GM18517 (cell line): ENCODE results near the gene RAB5IF.
"Not testable (repeated sequence)": the region's sequence is repeated elsewhere in the genome, so short reads cannot be mapped to it uniquely, and the experiment has no call there.

Experiments used
- ATAC-seq: cut with Tn5 transposase; IDR thresholded peaks from one replicate; pipeline ENCODE4 v1.9.1; 2021; ENCODE audit warnings: mild to moderate bottlenecking, moderate library complexity; ENCODE audit not compliant: unreplicated experiment

RAB5IF gene

DNA sequence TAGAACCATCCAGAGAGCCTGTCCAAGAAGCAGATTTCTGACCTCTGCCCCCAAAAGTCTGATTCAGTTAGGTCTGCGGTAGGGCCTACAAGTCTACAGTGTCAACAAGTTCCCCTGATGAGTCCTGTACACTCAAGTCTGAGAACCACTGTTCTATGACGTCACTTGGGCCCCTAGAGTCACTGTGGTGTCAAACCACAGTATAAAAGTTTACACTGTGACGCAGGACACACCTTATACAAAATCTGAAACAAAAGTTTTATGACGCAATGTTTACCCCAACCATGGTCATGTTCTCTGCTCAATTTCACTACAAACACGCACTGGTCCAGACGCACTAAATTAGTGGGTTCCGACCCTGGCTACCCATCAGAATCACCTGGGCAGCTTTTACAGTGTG is 22.5 kb downstream of the RAB5IF start:
- no peak for ATAC-seq

DNA sequence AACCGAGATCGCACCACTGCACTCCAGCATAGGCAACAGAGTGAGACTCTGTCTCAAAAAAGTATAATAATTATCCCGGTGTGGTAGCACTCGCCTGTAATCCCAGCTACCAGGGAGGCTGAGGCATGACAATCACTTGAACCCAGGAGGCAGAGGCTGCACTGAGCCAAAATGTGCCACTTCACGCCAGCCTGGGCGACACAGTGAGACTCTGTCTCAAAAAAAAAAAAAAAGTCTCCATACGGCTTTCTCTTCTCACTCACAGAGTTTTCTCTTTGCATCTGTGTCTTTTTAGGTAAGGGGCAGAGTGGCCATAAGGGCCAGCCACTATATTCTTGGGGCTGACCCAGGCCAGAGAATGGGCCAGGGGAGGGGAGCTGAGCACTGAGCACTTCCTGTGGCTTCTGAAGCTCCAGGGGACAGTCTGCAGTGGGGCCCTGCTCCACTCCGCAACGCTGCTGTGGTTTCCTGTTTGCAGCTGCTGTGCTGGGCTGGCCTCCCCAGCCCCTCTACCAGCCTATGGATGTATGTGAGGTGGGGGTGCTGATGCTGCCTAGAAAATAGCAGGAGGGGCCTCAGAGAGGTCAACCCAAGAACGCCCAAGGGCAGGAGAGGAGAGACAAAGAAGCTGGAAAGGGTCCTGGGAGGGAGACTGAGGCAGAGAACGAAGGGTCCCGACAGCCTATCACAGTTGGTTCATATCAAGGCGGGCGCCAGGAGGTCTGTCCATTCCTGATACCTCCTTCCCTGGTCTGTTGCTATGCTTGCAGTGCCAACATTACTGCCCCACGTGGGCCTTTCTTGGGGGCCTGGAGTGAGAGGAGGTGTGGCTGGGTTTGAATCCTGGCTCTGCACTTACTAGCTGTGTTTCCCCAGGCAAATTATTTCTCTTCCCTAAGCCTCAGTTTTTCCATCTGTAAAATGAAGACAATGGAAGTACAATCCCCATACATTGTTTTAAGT is 24.4 kb downstream of the RAB5IF start:
- no peak for ATAC-seq

DNA sequence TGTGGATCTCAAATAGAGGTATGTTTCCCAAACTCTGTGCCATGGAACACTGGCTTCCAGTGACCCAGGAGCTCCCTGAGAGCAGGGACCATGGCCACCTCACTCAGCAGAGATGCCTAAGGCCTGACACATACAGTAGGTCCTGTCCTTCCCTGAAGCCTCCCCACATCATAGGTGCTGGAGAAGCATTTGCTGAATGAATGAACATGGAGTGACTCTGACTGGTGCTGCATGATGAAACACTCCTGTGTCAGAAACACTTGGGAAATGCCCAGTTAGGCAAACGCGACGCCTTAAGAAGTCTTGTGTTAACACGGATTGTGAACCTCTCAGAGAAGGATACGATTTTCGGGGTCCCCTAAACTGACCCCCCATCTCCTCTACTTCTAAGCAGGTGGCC is 26.1 kb downstream of the RAB5IF start:
- ATAC-seq, result no peak

DNA sequence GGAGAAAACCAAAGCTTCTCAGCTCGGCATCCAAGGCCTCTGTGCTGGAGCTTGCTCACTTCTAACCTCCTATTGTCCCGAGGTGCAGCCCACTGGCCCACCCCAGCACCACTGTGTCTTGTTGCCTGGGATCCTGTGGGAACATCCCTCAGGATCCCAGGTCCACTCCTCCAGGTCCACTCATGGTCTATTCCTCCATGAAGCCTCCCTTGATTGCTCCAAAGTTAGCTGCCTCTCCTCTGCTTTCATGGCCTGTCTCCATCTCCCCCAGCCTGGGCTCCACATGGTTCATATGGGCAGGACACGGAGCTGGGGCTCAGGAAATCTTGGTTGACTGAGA is 26.5 kb downstream of the RAB5IF start:
- no peak for ATAC-seq

DNA sequence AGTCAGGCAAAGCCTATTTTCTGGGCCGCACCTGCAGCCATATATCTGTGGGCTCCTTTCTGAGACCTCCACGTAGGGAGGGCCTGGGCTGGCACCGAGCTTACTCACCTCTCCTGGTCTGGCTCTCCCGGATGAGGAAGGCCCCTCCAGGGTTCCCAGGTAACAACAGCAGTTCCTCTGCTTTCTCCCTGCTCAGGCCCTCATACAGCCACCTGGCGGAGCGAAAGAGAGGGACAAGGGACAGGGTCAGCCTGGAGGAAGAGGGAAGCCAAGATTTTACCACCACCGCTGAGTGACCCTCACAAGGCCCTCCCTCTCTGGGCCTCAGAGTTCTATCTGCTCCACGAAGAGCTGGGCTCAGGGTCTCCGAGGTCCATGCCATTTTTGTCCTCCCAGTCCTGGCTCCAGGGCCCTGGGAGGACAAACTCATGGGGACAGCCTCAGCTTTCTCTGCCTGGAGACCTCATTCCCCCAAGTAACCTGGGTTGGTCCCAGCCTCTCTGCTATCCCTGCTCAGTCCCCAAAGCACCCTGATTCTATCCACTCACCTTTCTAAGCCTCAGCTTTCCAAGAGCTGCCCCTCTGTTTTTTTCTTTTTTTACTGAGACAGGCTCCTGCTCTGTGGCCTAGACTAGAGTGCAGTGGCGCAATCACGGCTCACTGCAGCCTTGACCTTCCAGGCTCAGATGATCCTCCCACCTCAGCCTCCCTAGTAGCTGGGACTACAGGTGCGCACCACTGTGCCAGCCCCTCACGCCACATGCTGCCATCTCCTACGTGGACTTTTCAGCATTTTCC is 27.1 kb downstream of the RAB5IF start:
- no peak for ATAC-seq

DNA sequence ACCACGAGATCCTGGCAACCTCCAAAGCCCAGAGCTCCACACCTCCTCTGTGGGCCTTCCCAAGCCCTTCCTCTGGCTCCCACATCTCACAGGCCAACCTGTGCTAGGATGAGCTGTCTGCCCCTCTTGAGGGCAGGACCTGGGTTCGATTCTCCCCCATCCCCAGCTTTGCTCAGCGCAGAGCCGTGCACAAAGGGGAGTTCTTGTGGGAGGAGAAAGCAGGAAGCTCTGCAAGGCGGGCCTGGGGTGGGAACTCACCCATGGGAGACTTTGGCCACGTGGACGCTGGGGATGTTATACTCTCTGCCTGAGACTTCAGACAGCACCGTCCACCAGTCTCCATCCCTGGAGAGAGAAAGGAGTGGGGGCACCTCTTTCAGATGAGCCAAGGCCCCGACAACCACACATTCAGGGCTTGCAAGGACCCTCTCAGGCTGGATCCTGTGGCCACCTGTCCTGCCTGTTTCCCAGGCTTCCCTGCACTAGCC is 27.8 kb downstream of the RAB5IF start:
- ATAC-seq, result no peak

DNA sequence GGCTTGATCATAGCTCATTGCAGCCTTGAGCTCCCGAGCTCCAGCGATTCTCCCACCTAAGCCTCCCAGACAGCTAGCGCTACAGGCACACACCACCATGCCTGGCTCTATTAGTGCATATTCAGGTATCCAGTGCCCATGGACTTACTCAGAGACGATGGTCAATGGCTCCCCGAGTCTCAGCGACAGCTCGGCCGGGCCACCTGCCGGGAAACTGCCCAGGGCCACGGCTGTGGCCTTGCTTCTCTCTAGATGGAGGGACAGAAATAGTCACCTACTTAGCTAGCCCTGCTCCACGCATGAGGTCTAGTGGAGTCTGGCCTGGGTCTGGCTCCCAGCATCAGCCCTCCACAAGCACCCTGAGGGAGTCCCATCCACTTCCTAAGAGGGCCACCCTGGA is 28.8 kb downstream of the RAB5IF start:
- ATAC-seq, result no peak

DNA sequence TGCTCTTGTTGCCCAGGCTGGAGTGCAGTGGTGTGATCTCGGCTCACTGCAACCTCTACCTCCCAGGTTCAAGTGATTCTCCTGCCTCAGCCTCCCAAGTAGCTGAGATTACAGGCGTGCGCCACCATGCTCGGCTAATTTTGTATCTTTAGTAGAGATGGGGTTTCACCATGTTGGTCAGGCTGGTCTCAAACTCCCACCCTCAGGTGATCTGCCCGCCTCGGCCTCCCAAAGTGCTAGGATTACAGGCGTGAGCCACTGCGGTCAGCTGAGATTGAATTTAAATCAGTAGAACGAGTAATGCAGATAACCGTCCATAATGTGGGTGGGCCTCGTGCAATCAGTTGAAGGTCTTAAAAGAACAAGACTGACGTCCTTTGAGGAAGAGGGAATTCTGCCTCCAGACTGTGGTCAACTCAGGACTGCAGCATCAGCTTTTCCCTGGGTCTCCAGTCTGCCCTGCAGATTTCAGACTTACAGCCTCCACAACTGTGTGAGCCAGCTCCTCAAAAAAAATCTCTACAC is 33.4 kb downstream of the RAB5IF start:
- ATAC-seq, result not testable (repeated sequence)

DNA sequence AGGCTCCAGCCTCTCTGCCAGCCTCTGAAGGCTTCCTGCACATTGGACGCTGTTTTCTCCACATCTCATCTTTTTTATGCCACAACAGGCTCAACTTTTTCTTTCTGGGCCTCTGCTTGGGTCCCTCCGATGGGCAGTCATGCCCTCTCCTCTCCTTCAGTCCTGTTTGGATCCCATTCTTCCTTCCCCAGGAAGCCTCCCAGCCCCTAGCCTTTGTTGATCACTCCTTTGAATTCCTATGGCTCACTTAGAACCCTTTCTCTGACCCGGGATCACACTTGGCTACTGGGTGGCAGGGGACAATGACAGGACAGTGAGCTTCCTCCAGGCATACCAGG is 35.9 kb downstream of the RAB5IF start:
- no peak for ATAC-seq

DNA sequence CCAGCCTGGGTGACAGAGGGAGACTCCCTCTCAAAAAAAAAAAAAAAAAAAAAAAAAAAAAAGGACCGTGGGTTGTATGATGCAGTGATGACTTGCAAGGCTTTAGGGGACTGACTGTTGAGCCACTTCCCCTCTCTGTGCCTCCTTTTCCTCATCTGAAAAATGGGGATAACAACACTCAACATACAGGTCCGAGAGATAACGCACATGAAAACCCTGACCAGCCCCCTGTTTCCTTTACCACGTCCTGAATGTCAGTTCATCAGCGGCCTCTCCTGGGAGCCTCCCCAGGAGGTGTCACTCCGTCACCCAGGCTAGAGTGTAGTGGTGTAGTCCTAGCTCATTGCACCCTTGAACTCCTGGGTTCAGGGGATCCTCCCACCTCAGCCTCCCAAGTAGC is 36.6 kb downstream of the RAB5IF start:
- no peak for ATAC-seq

DNA sequence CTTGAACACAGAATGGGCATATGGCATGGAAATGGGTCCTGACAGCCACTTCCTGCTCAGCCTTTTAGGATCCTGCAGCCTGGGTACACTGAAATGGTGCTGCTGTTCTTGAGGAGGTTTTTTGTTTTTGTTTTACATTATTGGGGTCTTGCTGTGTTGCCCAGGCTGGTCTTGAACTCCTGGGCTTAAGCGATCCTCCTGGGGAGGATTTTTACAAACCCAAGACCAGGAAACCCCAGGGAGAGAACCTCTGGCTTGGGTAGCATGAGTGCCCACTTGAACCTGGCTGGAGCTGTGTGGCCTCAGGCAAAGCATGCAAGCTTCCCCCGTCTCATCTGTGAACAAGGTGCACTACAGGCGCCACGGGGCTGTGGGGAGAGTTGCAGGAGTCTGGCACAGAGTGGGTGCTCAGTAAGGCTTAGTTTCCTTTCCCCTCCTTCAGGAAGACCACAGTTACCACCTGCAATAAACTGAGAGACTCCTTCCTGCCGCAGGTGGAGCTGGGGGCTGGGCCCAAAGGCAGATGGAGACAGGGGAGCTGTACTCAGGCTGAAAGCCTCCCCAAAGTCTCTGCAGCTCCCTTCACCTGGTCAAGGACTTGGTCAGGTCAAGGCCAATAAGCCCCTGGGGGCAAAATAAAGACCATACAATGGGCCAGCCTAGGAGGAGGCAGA is 38.6 kb downstream of the RAB5IF start:
- no peak for ATAC-seq

DNA sequence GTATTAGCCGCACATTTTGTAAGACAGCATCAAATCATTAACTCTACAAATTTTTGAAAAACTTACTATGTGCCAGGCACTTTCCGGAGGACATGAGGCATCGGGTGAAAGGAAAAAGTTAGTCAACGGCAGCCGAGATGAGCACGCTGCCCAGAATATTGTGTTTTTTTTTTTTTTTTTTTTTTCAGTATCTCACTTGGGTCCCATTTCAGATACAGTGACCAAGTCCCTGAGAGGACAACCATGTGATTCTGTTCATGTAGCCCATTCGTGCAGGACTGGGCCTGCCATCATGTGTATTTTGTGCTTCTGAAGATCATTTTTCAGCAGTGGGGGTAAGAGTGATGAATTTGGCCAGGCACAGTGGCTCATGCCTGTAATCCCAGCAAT is 39.1 kb downstream of the RAB5IF start:
- ATAC-seq, result no peak

DNA sequence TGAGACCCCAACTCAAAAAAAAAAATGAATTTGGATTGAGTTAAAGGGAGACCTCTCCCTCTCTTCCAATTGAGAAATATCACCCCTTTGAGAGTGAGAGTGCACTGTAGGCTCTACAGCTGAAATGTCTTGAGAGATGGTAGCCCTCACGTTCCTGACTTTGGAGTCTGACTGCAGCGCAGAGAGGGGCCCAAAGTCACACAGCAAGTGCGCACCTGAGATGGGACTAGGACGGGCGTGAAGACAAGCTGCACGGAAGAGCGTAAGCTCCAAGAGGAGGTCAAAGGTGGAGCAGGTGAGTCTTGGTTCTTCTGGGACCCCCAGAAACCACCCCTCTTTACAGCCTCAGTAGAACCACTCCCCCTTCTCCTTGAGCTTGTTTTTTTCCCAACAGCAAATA is 39.8 kb downstream of the RAB5IF start:
- ATAC-seq, result no peak

DNA sequence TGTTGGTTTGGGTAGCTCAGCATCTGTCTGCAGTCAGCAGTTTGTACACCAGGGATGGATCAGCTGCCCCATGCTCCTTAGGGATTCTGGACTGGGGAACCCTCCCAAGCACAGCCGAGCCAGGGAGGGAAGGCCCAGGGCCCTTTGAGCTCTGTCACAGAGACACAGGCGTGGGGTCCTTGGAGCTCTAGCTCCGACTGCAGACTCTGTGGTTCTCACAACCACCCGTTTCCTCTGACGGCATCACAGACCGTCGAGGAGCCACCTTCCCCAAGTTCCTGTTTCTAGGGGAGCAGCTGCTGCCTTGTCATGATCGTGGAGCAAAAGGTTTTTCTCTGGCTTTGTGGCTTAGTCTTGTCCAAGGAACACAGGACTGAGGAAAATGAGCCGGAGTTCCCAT is 40.4 kb downstream of the RAB5IF start, which contains the start of gene SLA2:
Gene SLA2, minus strand, starts transcription at position 199 of the 400 bp plus-strand sequence. CDS start 4,861 bp downstream, outside the sequence.
- ATAC-seq, result no peak

DNA sequence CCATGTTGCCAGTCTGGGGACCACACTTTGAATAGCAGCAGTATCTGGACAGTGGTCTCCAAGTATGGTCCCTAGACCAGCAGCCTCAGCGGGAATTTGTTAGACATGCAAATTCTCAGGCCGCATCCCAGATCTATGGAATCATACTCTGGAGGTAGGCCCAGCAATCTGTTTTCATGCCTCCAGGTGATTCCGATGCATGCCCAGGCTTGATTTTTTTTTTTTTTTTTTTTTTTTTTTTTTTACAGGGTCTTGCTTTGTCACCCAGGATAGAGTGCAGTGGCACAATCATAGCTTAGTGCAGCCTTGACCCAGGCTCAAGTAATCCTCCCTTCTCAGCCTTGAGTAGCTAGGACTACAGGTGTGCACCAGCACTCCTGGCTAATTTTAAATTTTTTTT is 41.1 kb downstream of the RAB5IF start:
- no peak for ATAC-seq

DNA sequence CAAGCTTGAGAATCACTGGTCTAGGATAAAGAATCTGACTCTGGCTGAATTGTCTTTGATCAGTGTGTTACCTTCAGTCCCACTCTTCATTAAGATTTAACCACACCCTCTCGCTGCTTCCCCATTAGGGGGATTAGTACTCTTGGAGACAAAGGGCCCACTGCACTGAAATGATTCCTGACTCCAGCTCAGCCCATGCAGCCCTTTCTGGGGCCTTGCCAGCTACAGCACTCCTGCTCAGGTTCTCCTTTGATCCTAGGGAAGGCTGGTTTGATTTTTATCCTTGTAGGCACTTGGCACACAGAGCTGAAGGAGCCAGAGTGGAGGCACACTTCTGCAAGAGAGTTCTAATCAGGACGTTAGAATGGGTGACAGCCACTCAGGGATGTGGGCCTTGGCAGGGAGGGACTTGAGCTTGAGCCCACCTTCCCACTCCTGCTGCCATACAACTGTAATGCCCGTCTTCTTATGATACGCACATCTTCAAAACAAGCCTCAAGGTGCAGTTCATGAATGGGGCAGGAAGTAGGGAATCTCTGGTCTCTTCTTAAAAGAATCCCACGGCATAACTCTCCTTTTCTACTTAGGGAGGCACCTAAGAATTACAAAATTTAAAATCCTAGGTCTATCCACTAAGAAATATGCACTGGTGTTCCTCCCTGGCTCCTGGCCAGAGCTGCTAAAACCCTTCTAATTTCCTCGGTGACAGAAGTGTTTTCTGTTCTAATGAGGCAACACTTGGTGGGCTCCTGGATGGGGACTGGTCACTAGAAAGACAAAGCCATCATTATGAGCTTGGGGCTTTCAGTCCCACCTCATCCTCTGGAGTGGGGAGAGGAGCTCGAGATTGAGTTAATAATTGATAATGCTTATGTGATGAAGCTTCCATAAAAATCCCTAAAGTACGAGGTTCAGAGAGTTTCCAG is 41.9 kb downstream of the RAB5IF start:
- no peak for ATAC-seq

DNA sequence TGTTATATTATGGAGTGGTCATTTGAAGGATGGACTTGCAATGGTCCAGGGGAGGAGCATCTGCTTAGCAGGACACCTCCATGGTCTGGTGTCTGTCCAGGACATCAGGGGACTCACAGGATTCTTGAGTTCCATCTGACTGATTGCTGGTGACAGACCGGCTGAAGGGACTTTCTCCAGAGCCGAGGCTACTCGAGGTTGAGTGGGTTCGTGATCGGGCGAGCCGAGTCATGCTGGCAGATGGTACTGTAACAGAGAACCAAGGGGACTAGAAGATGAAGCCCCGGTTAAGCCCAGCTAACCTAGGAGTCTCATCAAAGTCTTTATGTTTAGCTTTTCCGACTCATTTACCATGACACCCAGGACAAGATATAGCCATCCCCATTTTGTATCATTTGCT is 47.9 kb downstream of the RAB5IF start:
- ATAC-seq, result no peak

DNA sequence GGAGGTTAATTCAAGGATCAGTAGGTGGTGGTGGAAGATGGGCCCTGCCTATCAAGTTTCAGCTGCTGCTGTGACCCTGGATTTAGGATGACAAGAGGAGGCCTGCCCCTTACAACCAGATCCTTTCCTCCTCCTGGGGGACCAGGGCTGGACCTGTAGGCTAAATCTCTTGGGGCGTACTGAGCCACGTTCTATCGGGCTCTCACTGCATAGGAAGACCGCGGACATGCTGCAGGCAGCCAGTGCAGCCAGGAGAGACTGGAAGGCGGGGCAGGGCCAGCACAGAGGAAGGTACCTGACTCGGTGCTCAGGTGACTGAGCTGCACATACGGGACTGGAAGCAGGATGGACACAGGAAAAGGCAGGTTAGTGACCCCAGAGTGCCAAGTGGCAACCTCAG is 48.9 kb downstream of the RAB5IF start:
- no peak for ATAC-seq

DNA sequence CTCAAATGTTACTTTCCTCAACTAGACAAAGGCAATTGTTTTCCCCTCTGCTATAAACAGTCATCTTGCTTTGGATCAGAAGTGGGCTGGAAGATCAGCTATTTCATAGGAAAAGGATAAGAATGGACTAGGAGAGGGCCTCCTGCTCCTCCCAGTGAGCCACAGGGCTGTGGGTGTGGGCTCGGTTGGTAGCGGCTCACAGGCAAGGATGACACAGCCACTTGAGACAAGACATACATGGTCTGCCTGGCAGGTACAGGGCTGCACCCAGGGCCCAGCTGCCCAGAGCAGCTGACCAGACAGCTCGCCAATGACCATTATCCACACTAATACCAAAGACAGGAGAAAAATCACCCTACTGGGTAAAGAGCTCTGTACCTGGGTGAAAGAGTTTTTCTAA is 49.4 kb downstream of the RAB5IF start:
- no peak for ATAC-seq

DNA sequence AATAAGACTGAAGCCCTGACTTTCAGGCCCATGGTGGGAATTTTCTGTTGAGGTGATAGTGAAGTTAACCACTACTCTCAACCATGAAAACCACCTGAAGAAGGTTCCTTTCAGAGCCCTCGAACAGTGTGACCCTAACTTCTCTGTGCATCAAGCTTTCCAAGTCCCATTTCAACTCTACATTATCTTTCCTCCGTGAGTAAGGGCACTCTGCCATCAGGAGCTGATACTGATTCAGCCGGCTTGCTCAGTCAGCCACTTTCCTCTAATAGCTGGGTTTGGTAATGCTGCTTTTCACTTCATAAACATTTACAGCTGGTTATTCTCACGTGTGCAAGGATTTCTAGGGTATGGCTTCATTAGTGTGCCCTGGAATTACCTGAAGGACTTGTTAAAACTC is 51.2 kb downstream of the RAB5IF start:
- no peak for ATAC-seq
